ENCODE results near the gene AJAP1.

The AJAP1 gene

DNA sequence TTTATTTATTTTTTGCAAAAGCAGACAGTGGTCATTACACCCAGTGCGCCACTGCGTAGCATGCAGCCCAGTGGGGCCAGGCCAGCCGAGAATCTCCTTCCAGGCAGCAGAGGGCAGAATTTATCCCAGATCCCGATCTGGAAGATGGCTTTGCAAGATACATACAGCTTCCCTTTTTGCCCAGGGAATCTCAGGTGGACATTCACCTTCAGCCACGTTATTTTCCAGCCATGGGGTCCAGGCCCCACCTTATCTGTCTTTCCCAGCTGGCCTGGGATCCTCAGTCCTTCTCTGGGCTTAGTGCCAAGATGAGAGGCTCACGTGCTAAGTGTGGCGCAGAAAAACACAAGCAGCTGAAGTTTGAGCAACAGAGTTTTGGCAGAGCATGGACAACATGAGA, 123.6 kb downstream of the AJAP1 start:
- DNase-seq, result no peak

DNA sequence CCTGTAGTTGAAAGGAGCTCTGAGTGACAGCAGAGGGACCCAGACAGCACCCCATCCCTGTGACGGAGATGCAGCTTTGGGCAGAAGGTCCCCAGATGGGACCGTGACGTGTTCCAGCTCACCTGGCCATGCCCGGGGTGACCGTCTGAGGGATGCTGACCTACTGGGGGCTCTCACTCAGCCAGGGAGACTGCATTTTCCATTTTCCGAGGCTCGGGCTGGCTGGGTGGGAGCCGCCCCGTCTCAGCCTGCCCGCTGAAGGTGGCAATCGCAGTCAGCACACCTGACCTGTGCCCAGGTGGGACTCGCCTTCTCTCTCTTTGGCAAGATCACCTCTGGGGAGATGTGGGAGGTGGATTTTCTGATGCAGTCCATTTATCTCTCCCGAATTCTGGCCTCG, 127.2 kb downstream of the AJAP1 start:
- DNase-seq, result no peak

- no peak for DNase-seq
Measured at GRCh38 chr1:4784761-4785160, 130.4 kb downstream of the AJAP1 start.

GRCh38 chr1:4786055-4786454, 131.6 kb downstream of the AJAP1 start:
- DNase-seq, result no peak

DNA sequence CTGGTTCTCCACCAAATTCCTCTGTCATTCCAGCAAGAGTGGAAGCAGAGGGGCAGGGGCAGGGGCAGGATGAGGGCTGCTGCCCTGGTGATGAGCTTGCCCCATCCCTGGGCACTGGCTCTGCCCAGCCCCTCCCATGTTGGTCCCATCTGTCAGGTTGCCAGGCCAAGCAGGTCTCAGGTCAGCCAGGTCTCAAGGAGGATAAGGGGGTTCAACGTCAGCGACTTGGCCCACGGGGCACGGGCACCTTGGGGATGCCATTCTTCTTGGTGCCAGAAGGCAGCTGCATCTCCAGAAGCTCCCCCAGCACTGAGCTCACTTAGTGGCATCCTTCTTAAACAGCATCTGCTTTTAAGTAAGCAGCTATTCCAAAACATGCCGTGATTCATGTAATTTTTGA, 133.1 kb downstream of the AJAP1 start:
- DNase-seq, result no peak

DNA sequence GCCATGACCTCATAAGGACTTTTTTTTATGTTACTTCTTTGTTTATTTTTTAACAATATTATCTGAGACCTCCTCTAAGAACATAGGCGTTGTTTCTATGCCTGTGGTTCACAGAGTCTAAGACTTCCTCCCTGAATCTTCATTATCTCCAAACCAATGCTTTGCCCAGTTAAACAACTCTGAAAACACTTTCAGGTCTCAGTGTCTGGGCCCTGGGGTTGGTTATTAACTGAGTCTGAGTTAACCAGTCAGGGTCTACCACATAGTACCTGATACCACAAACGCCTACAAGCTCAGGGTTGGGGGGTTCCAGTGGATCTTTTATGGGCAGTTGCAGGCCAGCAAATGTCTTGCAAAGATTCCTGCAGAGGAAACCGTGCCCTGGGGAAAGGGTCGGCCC, 138.2 kb downstream of the AJAP1 start:
- DNase-seq, result no peak

DNA sequence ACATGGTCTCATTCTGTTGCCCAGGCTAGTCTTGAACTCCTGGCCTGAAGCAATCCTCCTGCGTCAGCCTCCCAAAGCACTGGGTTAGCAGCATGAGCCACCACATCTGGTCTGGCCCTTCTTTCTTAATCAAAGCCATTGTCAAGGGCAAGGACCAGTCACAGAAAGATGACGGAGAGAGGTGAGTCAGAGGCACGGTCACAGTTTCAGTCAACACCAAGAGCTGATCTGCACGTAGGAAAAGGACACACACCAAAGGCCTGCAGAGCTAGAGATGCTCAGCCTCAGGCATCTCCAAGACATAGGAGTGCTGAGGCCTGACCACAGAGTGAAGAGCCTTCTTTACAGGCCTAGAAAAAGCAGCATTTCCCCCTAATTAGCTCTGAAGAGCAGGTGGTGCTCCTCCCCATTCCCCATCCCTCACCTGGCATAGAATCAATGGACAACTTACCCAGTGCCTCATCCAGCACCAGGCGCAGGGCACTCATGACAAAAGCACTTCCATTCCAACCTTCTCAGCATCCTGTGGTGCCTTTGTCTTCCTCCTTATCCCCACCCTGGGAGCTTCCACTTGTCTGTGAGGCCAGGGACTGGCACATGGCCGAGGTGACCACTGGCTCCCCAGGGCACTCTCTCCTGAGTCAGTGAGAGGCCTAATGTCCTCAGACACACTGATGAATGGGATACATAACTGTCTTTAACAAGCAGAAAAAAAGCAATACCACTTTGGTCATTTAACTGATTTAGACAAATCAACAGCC, 139.8 kb downstream of the AJAP1 start:
- DNase-seq, result no peak

- DNase-seq, result no peak
Measured at GRCh38 chr1:4796161-4797015, 142.0 kb downstream of the AJAP1 start.

DNA sequence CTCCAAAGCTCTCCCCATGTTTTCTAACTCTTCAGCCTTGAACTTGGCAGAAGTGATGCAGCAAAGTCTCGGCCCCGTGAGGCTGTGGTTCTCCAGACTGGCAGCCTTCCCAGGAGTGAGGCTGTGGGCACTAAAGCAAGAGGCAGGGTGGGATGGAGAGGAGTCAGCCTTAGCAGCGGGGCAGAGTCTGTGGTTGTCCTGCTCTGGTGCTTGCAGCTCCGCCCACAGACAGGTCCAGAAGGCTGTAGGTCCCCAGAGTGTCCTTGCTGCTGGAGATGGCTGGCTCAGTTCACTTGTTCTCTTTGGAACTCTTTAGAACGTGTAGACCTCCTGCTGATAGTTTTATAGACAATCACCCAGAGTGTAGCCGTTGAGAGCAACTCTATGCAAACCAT, 142.6 kb downstream of the AJAP1 start:
- DNase-seq, result no peak

DNA sequence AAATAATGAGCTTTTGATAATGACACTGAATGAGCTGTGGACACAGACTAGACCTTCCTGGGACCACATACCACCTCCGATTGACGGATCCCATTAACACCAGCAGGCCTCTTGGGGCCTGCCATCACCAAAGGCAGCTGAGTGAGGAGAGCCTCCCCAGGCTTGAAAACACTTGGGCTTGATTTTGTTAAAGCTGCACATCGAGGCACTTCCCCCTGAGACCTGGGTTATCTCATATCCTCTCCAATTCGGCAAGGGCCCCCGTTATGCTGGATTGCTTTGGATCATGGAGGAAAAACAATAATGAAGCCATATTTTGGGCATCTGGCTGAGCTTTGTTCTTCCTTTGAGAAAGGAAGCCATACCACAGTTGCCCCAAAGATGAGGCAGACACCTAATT, 143.0 kb downstream of the AJAP1 start:
- DNase-seq, result no peak

DNA sequence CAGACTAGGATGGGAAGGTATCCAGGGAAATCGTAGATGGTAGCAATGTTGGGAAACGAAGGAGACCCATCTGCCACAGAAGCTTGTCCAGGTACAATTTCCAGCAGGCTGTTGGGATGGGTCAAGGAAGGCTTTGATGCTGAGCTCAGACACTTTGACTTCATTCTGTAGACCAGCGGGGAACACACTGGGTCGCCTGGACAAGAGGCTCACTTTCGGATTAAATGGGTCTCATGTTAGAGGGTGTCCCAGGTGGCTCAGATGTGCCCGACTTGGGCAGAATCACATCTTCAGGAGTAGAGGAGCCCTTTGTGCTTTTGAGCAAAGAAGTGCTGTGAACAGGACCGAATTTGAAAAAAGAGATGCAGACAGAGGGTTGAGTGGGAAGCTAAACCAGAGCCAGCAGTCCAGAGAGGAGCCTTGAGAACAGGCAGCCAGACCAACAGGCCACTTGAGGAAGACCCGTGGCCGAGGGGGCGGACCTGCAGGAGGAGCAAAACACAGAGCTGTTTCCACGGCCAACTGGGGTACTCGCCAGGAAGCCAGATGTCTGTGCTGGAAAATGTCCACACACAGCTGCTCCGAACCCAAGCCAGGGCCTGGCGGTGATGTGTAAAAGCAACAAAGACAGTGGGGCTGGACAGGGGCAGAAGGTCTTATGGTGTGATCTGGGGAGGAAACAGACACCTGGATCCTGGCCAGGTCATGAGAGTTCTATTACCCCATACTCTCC, 146.9 kb downstream of the AJAP1 start:
- DNase-seq, result no peak

DNA sequence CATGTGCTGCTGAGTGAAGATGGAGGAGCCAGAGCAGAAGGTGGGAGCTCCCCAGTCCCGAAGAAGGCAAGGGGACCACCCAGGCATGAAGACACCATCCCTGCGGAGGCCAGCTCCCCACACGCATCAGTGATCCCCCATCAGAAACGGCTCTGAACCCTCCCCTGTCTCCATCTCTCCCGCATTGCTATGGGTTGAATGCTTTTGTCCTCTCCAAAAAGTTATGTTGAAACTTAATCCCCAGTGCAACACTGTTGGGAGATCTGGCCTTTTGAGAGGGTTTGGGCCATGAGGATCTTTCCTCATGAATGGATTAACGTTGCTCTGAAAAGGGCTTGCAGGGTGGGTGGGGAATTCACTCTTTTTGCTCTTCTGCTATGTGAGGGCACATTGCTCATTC, 147.6 kb downstream of the AJAP1 start:
- no peak for DNase-seq

DNA sequence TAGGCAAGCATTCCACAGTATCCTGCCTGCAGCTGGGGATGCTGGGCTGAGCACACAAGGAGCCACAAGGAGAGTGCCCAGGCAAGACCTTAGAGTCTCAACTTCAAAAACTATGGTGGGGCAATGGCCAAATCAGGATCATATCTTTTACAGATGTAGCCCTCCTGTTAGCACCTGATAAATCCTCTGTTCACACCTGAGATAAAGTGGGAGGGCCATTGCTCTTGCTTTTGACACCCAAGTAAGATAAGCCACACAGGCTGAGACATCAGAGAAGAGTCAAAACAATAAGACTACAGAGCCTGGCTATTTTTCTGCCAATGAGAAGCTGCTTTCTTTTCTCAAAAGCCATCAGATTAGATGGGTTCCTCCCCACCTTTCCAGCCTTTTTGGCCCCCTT, 148.9 kb downstream of the AJAP1 start:
- DNase-seq, result no peak

DNA sequence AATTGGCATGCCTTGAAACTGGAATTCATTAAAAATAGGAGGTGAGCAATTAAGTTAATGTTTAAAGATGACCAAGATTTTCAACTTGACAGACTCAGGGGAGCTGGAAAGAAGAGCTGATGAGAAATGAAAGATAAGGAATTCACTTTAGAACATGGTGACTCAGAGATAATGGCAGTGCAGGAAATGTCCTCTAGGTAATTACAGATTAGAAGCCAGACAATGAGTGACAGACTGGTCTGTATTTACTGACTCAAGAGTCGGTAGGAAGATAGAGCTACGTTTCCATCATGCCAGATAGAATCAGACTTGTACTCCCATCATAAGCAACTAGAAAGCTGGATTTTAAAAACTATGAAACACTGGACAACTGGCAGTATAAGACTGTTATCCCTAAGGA, 151.6 kb downstream of the AJAP1 start:
- DNase-seq, result no peak

- DNase-seq, result no peak
Measured at GRCh38 chr1:4820543-4820942, 166.1 kb downstream of the AJAP1 start.

DNA sequence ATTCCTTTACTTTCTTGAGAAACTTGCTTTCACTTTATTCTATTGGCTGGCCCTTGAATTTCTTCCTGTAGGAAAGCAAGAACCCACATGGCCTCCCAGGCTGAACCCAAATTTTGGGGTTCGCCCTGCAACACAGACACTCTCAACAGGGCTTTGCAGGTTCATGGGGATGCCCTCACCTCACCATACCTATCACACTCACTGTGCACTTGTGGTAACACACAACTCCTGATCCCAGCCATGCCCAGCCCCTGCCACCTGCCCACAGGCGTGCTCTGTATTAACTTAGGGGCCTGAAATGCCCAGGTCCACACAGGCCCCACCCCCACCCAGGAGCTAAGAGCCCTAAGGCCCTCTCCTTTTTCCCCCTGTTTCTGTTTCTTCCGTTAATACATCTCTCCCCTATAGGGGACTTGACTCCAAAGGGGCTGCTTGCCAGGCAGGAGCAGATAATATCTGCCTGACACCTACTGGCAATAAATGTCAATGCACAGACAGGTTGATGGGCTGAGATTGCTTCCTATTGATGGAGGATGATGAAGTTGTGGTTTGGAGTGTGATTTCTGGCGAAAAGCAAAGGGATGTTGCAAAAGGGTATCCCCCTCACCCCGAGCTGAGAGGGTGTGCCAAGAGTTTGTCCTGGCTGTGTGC, 171.5 kb downstream of the AJAP1 start:
- DNase-seq, result no peak

GRCh38 chr1:4830707-4831106, 176.3 kb downstream of the AJAP1 start:
- DNase-seq, result no peak

DNA sequence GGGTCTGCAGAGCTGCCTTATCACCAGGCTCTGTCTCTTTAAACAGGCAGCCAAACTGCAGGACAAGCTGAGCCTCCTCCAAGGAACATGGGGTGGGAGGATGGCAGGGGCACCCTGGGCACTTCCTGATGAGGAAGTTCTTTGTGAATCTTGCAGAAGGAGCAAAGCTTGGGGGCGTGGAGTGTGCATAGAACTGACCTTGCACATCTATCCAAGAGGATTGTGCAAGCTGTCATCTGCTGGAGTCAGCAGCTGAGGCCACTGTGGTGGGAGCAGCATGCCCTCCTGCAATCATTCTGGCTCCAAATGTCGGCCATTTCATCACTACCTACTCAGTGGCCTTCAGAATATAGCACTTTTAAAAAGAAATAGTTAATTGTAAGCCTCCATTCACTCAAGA, 182.2 kb downstream of the AJAP1 start:
- no peak for DNase-seq

GRCh38 chr1:4837031-4837600, 182.7 kb downstream of the AJAP1 start:
- no peak for DNase-seq

DNA sequence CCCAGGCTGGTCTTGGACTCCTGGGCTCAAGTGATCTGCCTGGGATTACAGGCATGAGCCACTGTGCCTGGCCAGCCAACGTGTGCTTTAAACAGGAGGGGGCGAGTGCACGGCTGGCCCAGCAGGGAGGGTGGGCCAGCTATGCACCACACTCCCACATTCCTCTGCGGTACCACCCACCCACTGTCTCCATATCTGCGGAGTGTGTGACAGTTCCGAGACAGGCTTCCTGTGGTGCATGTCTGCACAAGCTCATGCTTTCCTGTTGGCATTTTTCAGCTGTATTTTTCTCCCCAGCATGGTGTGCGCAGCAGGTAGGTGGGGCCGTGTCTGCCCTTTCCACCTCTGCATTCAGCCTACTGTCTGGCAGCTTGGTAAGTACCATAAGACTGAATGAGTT, 183.3 kb downstream of the AJAP1 start:
- DNase-seq, result no peak

GRCh38 chr1:4838231-4838630, 183.8 kb downstream of the AJAP1 start:
- no peak for DNase-seq

Measured in EL (cell line).